Naive thymus-derived CD4-positive, alpha-beta T cell (primary cell): Measurements from ENCODE around the gene ANKRD9. TPM values are rescaled to one million over a fixed set of nuclear protein-coding genes. Genes with fewer than 3 reads are reported as not detected.

ENCODE experiments used
- ATAC-seq: fragments of 150-1000 bp; cut with Tn5 transposase; 2 replicates; pipeline ENCODE4 v1.10.0; 2021; ENCODE audit warnings: mild to moderate bottlenecking, moderate library complexity
- CTCF ChIA-PET: fragments of 350-600 bp; sonication (Branson Sonifier 250); formaldehyde crosslinking; loops from one replicate; lab custom pipeline; 2021; ENCODE audit warnings: antibody characterized with exemption; lab: Charles Lee
- POLR2A ChIA-PET: fragments of 350-600 bp; sonication (Branson Sonifier 250); formaldehyde crosslinking; loops from one replicate; lab custom pipeline; 2021; ENCODE audit warnings: antibody characterized with exemption, inconsistent platforms; lab: Charles Lee
- DNase-seq, 9 donors: peaks; one replicate each; pipeline versions ENCODE4 v3.0.0 to v3.0.0-alpha.2; 2020 to 2022; ENCODE audit warnings: mixed read lengths in 1 of 9
- H3K27ac ChIP-seq: one replicate; pipeline ENCODE4 v1.7.0; 2013; ENCODE audit warnings: mild to moderate bottlenecking, low read depth, low read length, moderate library complexity
- H3K27me3 ChIP-seq, 2 donors: one replicate each; pipeline ENCODE4 v1.7.0; 2013; ENCODE audit warnings: low read length in 2 of 2, mild to moderate bottlenecking in 2 of 2, moderate library complexity in 2 of 2; ENCODE audit not compliant: control insufficient read depth in 2 of 2, insufficient read depth in 2 of 2
- H3K36me3 ChIP-seq, 3 experiments: 1 replicate in 2 of 3; 2 replicates in 1 of 3; pipeline ENCODE4 v1.7.0; 2013; ENCODE audit warnings: low read length in 3 of 3, mild to moderate bottlenecking in 3 of 3, moderate library complexity in 1 of 3; ENCODE audit not compliant: insufficient read depth in 3 of 3, control insufficient read depth in 2 of 3
- H3K4me1 ChIP-seq, 2 donors: one replicate each; pipeline ENCODE4 v1.7.0; 2013; ENCODE audit warnings: low read length in 2 of 2, mild to moderate bottlenecking in 2 of 2, moderate library complexity in 1 of 2; ENCODE audit not compliant: control insufficient read depth in 2 of 2, insufficient read depth in 2 of 2
- H3K4me3 ChIP-seq: 2 replicates; pipeline ENCODE4 v1.7.0; 2013; ENCODE audit warnings: mild to moderate bottlenecking, low read length
- H3K9me3 ChIP-seq, 3 experiments: 1 replicate in 2 of 3; 2 replicates in 1 of 3; pipeline ENCODE4 v1.7.0; 2013; ENCODE audit warnings: low read length in 3 of 3; ENCODE audit not compliant: control insufficient read depth in 2 of 3
- H3K27ac Mint-ChIP-seq, 9 donors: one replicate each; pipeline ENCODE4 v1.8.0; 2020 to 2022; ENCODE audit warnings: mixed read lengths in 9 of 9, mild to moderate bottlenecking in 8 of 9, moderate library complexity in 5 of 9, inconsistent platforms in 2 of 9
- H3K27me3 Mint-ChIP-seq, 5 donors: one replicate each; pipeline ENCODE4 v1.8.0; 2021 to 2022; ENCODE audit warnings: mixed read lengths in 5 of 5, mild to moderate bottlenecking in 1 of 5
- H3K36me3 Mint-ChIP-seq, 5 donors: one replicate each; pipeline ENCODE4 v1.8.0; 2020 to 2022; ENCODE audit warnings: mixed read lengths in 5 of 5, mild to moderate bottlenecking in 3 of 5, inconsistent platforms in 1 of 5
- H3K4me1 Mint-ChIP-seq, 7 donors: one replicate each; pipeline ENCODE4 v1.8.0; 2020 to 2022; ENCODE audit warnings: mixed read lengths in 7 of 7, mild to moderate bottlenecking in 3 of 7, inconsistent platforms in 1 of 7
- H3K4me3 Mint-ChIP-seq, 10 donors: one replicate each; pipeline ENCODE4 v1.8.0; 2020 to 2022; ENCODE audit warnings: mild to moderate bottlenecking in 10 of 10, mixed read lengths in 10 of 10, moderate library complexity in 6 of 10, inconsistent platforms in 2 of 10
- H3K9me3 Mint-ChIP-seq, 11 donors: one replicate each; pipeline ENCODE4 v1.8.0; 2020 to 2022; ENCODE audit warnings: mixed read lengths in 11 of 11, mild to moderate bottlenecking in 4 of 11, inconsistent platforms in 1 of 11, moderate library complexity in 1 of 11
- intact Hi-C, 2 donors: fragments of 100-400 bp; cut with micrococcal nuclease; formaldehyde crosslinking; loops; one replicate each; pipeline ENCODE4 v1.15.1; 2023
- polyA plus RNA-seq, 2 donors: library from polyadenylated mRNA; unstranded; fragments of 300-500 nt; fragmentation: Illumina TruSeq; gene quantifications; one replicate each; pipeline ENCODE4 v1.2.3, GENCODE V29; 2021
- total RNA-seq, 6 experiments: library from RNA in 5 of 6; stranded (reverse) in 5 of 6; gene quantifications; 1 replicate in 5 of 6; 2 replicates in 1 of 6; pipeline ENCODE4 v1.2.3 and lab custom pipeline; 2021 to 2026

The ANKRD9 gene, protein sequence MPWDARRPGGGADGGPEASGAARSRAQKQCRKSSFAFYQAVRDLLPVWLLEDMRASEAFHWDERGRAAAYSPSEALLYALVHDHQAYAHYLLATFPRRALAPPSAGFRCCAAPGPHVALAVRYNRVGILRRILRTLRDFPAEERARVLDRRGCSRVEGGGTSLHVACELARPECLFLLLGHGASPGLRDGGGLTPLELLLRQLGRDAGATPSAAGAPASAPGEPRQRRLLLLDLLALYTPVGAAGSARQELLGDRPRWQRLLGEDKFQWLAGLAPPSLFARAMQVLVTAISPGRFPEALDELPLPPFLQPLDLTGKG
- total RNA-seq: 1 to 10 TPM; 1.1 to 8.1 (median 2.2) TPM
- polyA plus RNA-seq: under 1 TPM; 0.26 to 0.72 TPM
- 1.9 reads per million, percentile 8 among the genes with 10 or more reads in this experiment for total RNA-seq (lab: John Stamatoyannopoulos, UW)

DNA sequence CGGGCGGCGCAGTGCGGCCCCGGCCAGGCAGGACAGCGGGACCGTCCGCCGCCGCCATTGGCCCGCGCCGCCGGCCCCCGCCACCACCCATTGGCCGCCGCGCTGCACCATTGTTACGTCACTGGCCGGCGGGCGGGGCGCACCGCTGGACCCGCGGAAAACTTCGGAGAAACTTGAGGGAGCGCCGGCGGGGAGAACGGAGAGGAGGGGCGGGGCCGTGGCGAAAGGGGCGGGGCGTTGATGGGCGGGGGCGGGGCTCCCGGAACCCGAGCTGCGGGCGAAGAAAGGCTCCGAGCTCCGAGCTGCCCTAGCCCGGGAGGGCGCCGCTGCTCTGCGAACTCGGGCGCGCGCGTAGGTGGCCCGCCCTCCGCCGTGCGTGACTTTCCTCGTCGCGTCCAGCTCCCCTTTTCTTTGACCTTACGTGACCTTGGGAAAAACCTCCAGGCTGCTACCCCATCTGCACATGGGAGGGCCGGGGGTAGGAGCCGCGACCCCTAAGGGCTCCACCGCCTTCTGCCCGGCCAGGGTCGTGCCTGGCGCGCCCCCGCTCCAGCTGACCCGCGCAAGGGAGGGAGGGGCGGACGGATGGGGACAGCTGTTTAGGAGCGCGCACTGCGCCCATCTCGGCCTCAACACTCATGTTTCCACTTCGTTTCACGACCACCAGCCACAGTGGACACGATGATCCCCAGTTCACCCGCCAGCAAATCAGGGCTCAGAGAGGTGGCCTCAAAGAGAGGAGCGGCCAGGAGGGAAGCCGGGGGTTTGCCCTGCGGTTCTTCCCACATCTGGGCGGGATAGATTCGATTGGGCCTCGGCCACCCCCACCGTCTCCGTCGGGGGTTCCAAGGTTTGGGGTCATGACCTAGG is at the start of gene ANKRD9:
ANKRD9 (minus strand) TSS at position 31 of the 870 bp plus-strand sequence. CDS start 1,887 bp downstream, outside the sequence.
- Histone ChIP-seq H3K27ac (peak within 1 kb of the TSS; percentile 58), H3K27me3 (no peaks in the 10 kb centered on the region), H3K4me3 (peak within 1 kb of the TSS; percentile 75), H3K36me3 (no peaks in the 10 kb centered on the region), H3K4me1 (peaks cover 4 to 14% of the 10 kb centered on the region in 2 donors), H3K9me3 (no peaks in the 10 kb centered on the region)
- Mint-ChIP-seq H3K27me3 (peaks cover 0 to 3% (median 0%) of the 10 kb centered on the region in 5 donors), H3K9me3 (peaks cover 0 to 2% (median 0%) of the 10 kb centered on the region in 11 donors), H3K36me3 (peaks cover 0 to 4% (median 0%) of the 10 kb centered on the region in 5 donors), H3K4me1 (peaks cover 0 to 21% (median 10%) of the 10 kb centered on the region in 7 donors), H3K27ac (peak within 1 kb of the TSS in 8 of 9 donors; percentile 20 to 74 (median 59)), H3K4me3 (peak within 1 kb of the TSS; percentile 85 to 91 (median 88))
- intact Hi-C loops: loop anchor here (1.0 to 10.0 kb wide), 7 partner anchors 15 to 805 kb away; partner anchors contain the start of genes RCOR1 (in 1 of the 2), TRAF3 (in 1 of the 2) and WDR20 (in 1 of the 2)
- ATAC-seq (peak; percentile 83), DNase-seq (peak; percentile 48 to 94 (median 66))
- POLR2A ChIA-PET: no interaction called here
- CTCF ChIA-PET: interaction anchor here (0.6 kb wide), 1 partner anchor 1321 kb away, joined by 4 read pairs; no protein-coding TSS in a partner anchor

DNA sequence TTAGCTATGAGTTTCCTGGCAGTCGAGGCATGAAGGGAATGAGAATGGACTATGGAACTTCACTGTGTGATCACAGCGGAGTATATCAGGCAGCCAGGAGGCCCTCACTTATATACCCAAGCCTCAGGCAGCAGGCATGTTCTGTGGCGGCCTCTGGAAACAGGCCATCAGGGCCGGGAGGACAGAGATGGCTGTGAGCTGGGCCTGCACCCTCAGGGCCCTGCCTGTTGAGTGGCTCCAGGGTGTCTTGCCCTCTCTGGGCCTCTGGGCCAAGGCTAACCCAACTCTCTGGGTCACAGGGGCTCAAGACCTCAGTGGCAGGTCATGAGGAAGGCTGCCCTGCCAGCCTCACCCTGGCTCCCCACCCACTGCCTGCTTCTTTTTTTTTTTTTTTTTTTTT is 49.0 kb upstream of the ANKRD9 start:
- DNase-seq (no peak), ATAC-seq (no peak)
- H3K36me3 ChIP-seq: peaks cover 0 to 4% (median 0%) of the 10 kb centered on the region in 3 experiments
- ChIA-PET POLR2A (no interaction called here), CTCF (no interaction called here)
- peaks cover 0 to 7% of the 10 kb centered on the region in 2 donors for H3K4me1 ChIP-seq
- no peaks in the 10 kb centered on the region for H3K27me3 ChIP-seq
- Mint-ChIP-seq H3K27me3 (no peaks in the 10 kb centered on the region), H3K27ac (no peak overlapping the region), H3K4me3 (no peak overlapping the region), H3K9me3 (no peaks in the 10 kb centered on the region), H3K4me1 (peaks cover 0 to 4% (median 0%) of the 10 kb centered on the region in 7 donors), H3K36me3 (peaks cover 0 to 1% (median 0%) of the 10 kb centered on the region in 5 donors)
- H3K4me3 ChIP-seq: no peak overlapping the region
- intact Hi-C loops: no loop called here
- no peaks in the 10 kb centered on the region for H3K9me3 ChIP-seq
- H3K27ac ChIP-seq: no peak overlapping the region

DNA sequence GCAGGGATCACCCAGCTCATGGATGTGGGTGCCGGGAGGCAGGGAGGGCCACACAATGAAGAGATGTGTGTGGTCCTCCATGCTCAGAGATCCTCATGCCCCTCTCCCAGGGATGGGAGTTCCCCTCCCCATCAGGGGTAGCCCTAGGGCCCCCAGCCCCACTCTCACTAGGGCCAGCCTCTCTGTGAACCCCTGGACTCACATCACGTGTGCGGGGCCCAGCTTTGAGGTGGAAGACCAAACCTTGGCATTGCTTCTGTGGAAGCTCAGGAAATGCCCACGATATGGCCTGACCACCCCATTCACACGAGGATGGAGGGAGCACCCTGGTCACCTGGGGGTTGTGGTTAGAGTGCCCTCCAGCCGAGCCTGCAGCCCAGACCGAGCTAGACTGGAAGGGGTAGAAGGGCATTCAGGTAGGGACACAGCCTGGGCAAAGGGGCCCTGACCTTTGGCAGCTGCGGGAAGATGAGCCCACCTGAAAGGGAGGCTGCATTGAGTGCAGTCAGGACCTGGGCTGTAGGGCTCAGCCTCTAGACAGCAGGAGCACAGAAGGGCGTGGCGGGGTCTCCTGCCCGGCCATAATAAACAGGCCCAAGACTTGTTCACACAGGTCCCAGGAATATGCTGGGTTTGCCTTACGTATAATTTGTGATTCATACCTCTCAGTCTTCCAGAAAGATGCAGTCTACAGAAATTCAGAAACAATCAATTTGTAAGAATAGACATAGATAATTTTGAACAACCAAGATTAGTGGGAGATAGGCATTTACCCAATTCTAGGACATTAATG is 48.1 kb upstream of the ANKRD9 start:
- ATAC-seq: no peak
- Histone ChIP-seq H3K36me3 (peaks cover 0 to 4% (median 0%) of the 10 kb centered on the region in 3 experiments), H3K4me3 (no peak overlapping the region), H3K27me3 (no peaks in the 10 kb centered on the region), H3K4me1 (peaks cover 0 to 7% of the 10 kb centered on the region in 2 donors), H3K27ac (no peak overlapping the region), H3K9me3 (no peaks in the 10 kb centered on the region)
- H3K36me3 Mint-ChIP-seq: peaks cover 0 to 1% (median 0%) of the 10 kb centered on the region in 5 donors
- H3K4me1 Mint-ChIP-seq: peaks cover 0 to 4% (median 0%) of the 10 kb centered on the region in 7 donors
- peak overlapping the region in 2 of 10 donors; percentile 0 to 80 for H3K4me3 Mint-ChIP-seq
- H3K9me3 Mint-ChIP-seq: no peaks in the 10 kb centered on the region
- H3K27me3 Mint-ChIP-seq: no peaks in the 10 kb centered on the region
- DNase-seq: no peak
- intact Hi-C loops: no loop called here
- ChIA-PET POLR2A (no interaction called here), CTCF (no interaction called here)
- no peak overlapping the region for H3K27ac Mint-ChIP-seq

DNA sequence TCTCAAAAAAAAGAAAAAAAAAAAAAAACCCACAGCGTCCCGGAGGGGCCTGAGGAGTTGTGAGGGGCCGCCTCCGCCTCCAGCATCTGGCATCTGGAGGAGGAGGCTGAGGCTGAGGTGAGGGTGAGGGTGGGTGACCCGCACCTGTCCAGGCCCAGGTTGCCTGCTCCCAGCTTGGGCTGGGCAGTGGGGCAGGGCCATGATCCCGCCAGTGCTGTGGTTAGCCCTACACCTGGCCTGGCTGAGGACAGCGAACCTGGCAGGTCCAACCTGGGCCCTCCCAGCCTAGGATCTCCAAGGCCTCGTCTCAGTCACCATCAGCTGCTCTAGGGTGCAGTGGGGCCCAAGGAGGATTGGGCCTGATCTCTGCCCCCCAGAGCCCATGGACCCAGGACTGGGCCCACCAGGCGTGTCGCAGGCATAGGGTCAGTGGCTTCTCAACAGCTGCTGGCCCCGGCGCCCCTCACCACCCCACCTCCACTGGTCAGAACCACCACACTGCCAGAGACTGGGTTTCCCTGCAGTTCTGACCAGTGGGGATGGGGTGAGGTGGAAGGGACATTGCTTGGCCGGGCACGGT is 46.6 kb upstream of the ANKRD9 start:
- Mint-ChIP-seq H3K4me1 (peaks cover 0 to 4% (median 0%) of the 10 kb centered on the region in 7 donors), H3K36me3 (peaks cover 0 to 1% (median 0%) of the 10 kb centered on the region in 5 donors), H3K27me3 (no peaks in the 10 kb centered on the region), H3K9me3 (no peaks in the 10 kb centered on the region), H3K4me3 (peak overlapping the region in 6 of 10 donors; percentile 14 to 87 (median 35)), H3K27ac (peak overlapping the region in 1 of 9 donors; percentile 68)
- Histone ChIP-seq H3K27me3 (no peaks in the 10 kb centered on the region), H3K4me3 (no peak overlapping the region), H3K27ac (no peak overlapping the region), H3K4me1 (peaks cover 0 to 7% of the 10 kb centered on the region in 2 donors), H3K9me3 (no peaks in the 10 kb centered on the region), H3K36me3 (peaks cover 0 to 4% (median 0%) of the 10 kb centered on the region in 3 experiments)
- DNase-seq: no peak
- ATAC-seq: no peak
- ChIA-PET CTCF (no interaction called here), POLR2A (no interaction called here)
- intact Hi-C loops: no loop called here

DNA sequence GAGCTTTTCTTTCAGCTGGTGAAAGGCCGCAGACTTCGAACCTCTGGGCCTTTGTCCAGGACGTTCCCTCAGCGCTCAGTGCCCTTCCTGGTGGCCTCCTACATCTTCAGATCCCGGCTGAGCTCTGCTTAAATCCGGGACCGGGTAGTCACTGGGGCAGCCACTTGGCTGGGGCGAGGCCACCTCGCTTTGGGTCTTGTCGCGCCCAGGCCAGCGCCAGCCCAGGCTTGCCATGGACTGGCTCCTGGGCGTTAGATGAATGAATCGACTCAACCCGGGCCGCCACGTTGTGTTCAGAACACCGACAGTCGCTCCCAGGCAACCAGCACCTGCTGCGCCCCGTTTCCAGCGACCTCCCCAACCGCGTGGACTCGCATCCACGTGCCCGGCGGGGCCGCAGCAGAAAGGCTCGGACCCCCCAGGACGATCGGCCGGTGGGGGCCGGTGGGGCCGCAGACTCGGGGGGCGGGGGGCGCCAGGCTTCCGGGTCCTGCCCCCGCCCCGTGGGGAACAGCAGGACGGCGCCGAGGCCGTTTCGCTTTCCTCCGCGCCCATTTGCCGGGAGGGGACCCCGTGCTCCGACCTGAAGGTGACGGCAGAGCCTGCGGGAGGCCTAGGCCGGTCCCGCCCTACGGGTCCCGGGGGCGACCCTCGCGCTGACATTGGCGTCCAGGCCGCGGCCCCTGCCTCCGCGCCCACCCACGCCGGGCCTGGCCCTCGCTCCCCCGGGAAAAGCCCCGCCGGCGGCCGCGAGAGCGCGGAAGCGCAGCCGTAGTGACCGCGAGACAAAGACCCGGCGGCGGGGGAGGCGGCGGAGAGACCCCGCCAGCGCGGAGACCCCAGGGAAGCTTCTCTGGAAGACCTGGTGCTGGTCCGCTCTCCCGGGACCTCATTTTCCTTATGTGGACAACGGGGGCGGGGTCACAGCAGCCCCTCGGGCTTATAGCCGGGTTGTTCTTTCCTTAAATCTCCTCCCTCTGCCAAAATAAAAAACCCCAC is 45.5 kb upstream of the ANKRD9 start:
- intact Hi-C loops: loop anchor here (1.0 to 2.0 kb wide), 3 partner anchors 30 to 38 kb away; no protein-coding TSS in a partner anchor
- peaks cover 0 to 6% (median 3%) of the 10 kb centered on the region in 5 donors for H3K27me3 Mint-ChIP-seq
- ChIA-PET CTCF (no interaction called here), POLR2A (no interaction called here)
- H3K27ac ChIP-seq: peak overlapping the region; percentile 93
- peak overlapping the region; percentile 54 to 89 (median 78) for H3K27ac Mint-ChIP-seq
- H3K36me3 ChIP-seq: peaks cover 0 to 4% (median 0%) of the 10 kb centered on the region in 3 experiments
- H3K4me3 Mint-ChIP-seq: peak overlapping the region; percentile 66 to 87 (median 78)
- no peaks in the 10 kb centered on the region for H3K27me3 ChIP-seq
- H3K9me3 Mint-ChIP-seq: no peaks in the 10 kb centered on the region
- peaks cover 0 to 1% (median 0%) of the 10 kb centered on the region in 5 donors for H3K36me3 Mint-ChIP-seq
- H3K4me1 Mint-ChIP-seq: peaks cover 0 to 4% (median 0%) of the 10 kb centered on the region in 7 donors
- no peaks in the 10 kb centered on the region for H3K9me3 ChIP-seq
- peaks cover 0 to 7% of the 10 kb centered on the region in 2 donors for H3K4me1 ChIP-seq
- peak overlapping the region; percentile 74 for H3K4me3 ChIP-seq
- DNase-seq: peak; percentile 46 to 67 (median 60)
- ATAC-seq: peak; percentile 91
